ENCODE data around the gene PSMB3. TPM values are rescaled to one million over a fixed set of nuclear protein-coding genes. Genes with fewer than 3 reads are reported as not detected.

The PSMB3 gene
- total and polyA plus RNA-seq, 9 of the 15 experiments (the other 6 are each of a cell fraction or from before 2014, with no cell fraction given): 460 to 2,775 (median 574) TPM

- peak; percentile 80 for TF ChIP-seq GTF3C2 (IDR thresholded peaks at IDR 0.05; ENCODE audit: borderline replicate concordance, extremely low read depth, insufficient read length)
- peak in 1 of 2 experiments; percentile 13 for TF ChIP-seq AFF1 (IDR thresholded peaks at IDR 0.05; ENCODE audit: low read depth in 1 of 2, partially characterized antibody in 2 of 2)
- TF ChIP-seq MTA1 (IDR thresholded peaks at IDR 0.05; ENCODE audit: borderline replicate concordance): 0 out of 2 replicates have a peak, but pooled peaks have one; percentile 21
- TF ChIP-seq E2F6 (IDR thresholded peaks at IDR 0.05; ENCODE audit: borderline replicate concordance in 1 of 2, extremely low read depth in 1 of 2, insufficient read depth in 1 of 2, insufficient read length in 1 of 2, low read depth in 1 of 2, low read length in 1 of 2, poor library complexity in 1 of 2, severe bottlenecking in 1 of 2): peak in 1 of 2 experiments; percentile 48
- peak; percentile 65 to 85 for TF ChIP-seq MAZ (CRISPR knock-in tag; conservative IDR thresholded peaks at IDR 0.05 in 1 of 2, IDR thresholded peaks at IDR 0.05 in 1 of 2)
- TF ChIP-seq MYC (IDR thresholded peaks at IDR 0.05; ENCODE audit: low read depth, low read length): peak; percentile 57
- TF ChIP-seq MYC (CRISPR knock-in tag; IDR thresholded peaks at IDR 0.05; ENCODE audit: borderline replicate concordance, low read depth): no peak
- TF ChIP-seq CBFB (CRISPR knock-in tag; IDR thresholded peaks at IDR 0.05): 0 out of 2 replicates have a peak, but pooled peaks have one; percentile 46
- TF ChIP-seq POLR2G (IDR thresholded peaks at IDR 0.05; ENCODE audit: low read depth, low read length): peak; percentile 79
- no peak for TF ChIP-seq PRPF4 (IDR thresholded peaks at IDR 0.05; ENCODE audit: insufficient read depth, low read depth, low read length, poor library complexity, severe bottlenecking)
- TF ChIP-seq JUND (IDR thresholded peaks at IDR 0.05; ENCODE audit: borderline replicate concordance, low read depth, low read length): peak; percentile 38; the same call in 1 of the 2 replicates
- no peak; the same call in 2 of the 3 replicates for TF ChIP-seq JUND (tag; IDR thresholded peaks at IDR 0.05; ENCODE audit: borderline replicate concordance, low read depth, low read length)
- TF ChIP-seq TEAD4 (IDR thresholded peaks at IDR 0.05; ENCODE audit: low read length): peak; percentile 35; the same call in 1 of the 2 replicates
- no peak for TF ChIP-seq TEAD4 (CRISPR knock-in tag; IDR thresholded peaks at IDR 0.05; ENCODE audit: borderline replicate concordance)
- peak; percentile 80 for TF ChIP-seq GABPA (tag; conservative IDR thresholded peaks at IDR 0.05; ENCODE audit: low read depth)
Measured at GRCh38 chr17:38703742-38704605, 48.6 kb upstream of the PSMB3 start (continued).

Measured in K562 (cell line).